ENCODE data around the gene BNIP3.
"Not testable (repeated sequence)": the region's sequence is repeated elsewhere in the genome, so short reads cannot be mapped to it uniquely, and the experiment has no call there.

Gene BNIP3

GRCh38 chr10:131930150-131930549, 51.6 kb downstream of the BNIP3 start:
- no peak for DNase-seq (ENCODE audit: low read depth in 2 of 2)

- no peak for DNase-seq (ENCODE audit: low read depth in 2 of 2)
Measured at GRCh38 chr10:131929122-131929845, 52.4 kb downstream of the BNIP3 start.

GRCh38 chr10:131928248-131929095, 53.3 kb downstream of the BNIP3 start:
- DNase-seq (ENCODE audit: low read depth in 2 of 2), result peak; percentile 37 to 38

- no peak for DNase-seq (ENCODE audit: low read depth in 2 of 2)
Measured at GRCh38 chr10:131926743-131927595, 54.8 kb downstream of the BNIP3 start.

GRCh38 chr10:131926253-131926652, 55.5 kb downstream of the BNIP3 start:
- no peak for DNase-seq (ENCODE audit: low read depth in 2 of 2)

- no peak for DNase-seq (ENCODE audit: low read depth in 2 of 2)
Measured at GRCh38 chr10:131925716-131926115, 56.0 kb downstream of the BNIP3 start.

- DNase-seq (ENCODE audit: low read depth in 2 of 2), result no peak
Measured at GRCh38 chr10:131925011-131925649, 56.6 kb downstream of the BNIP3 start.

- no peak for DNase-seq (ENCODE audit: low read depth in 2 of 2)
Measured at GRCh38 chr10:131923038-131923756, 58.5 kb downstream of the BNIP3 start.

GRCh38 chr10:131921184-131921583, 60.5 kb downstream of the BNIP3 start:
- DNase-seq (ENCODE audit: low read depth in 2 of 2), result no peak

- no peak for DNase-seq (ENCODE audit: low read depth in 2 of 2)
Measured at GRCh38 chr10:131920693-131921092, 61.0 kb downstream of the BNIP3 start.

- DNase-seq (ENCODE audit: low read depth in 2 of 2), result peak in 1 of 2 donors; percentile 51
Measured at GRCh38 chr10:131920151-131920550, 61.6 kb downstream of the BNIP3 start.

- DNase-seq (ENCODE audit: low read depth in 2 of 2), result not testable (repeated sequence)
Measured at GRCh38 chr10:131919461-131919860, 62.3 kb downstream of the BNIP3 start.

All from stimulated activated CD8-positive, alpha-beta memory T cell treated with anti-CD3 and anti-CD28 coated beads, Interleukin-15, amount 100 ng/mL, for 4 hours (primary cell).